ENCODE data around the gene SLC66A2. TPM values are rescaled to one million over a fixed set of nuclear protein-coding genes. Genes with fewer than 3 reads are reported as not detected.

Gene SLC66A2
- total and polyA plus RNA-seq, 2 of the 13 experiments (the other 11 are each of a cell fraction or from before 2014, with no cell fraction given), result 33.5 to 41.9 TPM

DNA sequence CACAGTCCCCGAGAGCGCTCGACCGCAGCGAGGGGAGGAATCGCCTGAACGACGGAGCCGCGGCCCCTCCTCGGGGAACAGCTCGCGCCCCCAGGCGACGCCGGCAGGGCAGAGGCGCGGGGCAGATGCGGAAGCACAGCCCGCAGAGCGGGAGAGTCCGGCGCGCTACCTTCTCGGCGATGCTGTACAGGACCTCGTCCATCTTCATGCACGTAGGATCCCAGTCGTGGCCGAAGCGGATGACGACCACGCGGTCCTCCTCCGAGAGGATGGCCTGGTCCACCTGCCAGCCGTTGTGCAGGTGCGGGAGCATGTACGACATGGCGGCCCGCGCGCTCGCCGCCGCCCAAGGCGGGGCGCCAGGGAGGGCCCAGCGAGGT lies 36.6 kb upstream of the SLC66A2 start (continued):
- TF ChIP-seq, protein P1, sequence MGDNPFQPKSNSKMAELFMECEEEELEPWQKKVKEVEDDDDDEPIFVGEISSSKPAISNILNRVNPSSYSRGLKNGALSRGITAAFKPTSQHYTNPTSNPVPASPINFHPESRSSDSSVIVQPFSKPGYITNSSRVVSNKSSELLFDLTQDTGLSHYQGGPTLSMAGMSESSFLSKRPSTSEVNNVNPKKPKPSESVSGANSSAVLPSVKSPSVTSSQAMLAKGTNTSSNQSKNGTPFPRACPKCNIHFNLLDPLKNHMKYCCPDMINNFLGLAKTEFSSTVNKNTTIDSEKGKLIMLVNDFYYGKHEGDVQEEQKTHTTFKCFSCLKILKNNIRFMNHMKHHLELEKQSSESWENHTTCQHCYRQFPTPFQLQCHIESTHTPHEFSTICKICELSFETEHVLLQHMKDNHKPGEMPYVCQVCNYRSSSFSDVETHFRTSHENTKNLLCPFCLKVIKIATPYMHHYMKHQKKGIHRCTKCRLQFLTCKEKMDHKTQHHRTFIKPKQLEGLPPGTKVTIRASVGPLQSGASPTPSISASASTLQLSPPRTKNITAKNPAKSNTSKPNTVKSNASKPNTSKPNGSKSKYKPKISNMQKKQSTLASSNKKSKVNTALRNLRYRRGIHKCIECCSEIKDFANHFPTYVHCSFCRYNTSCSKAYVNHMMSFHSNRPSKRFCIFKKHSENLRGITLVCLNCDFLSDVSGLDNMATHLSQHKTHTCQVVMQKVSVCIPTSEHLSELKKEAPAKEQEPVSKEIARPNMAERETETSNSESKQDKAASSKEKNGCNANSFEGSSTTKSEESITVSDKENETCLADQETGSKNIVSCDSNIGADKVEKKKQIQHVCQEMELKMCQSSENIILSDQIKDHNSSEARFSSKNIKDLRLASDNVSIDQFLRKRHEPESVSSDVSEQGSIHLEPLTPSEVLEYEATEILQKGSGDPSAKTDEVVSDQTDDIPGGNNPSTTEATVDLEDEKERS (CRISPR knock-in tag; IDR thresholded peaks at IDR 0.05), result peak; percentile 40; the same call in 1 of the 2 replicates
- TF ChIP-seq, protein P2, sequence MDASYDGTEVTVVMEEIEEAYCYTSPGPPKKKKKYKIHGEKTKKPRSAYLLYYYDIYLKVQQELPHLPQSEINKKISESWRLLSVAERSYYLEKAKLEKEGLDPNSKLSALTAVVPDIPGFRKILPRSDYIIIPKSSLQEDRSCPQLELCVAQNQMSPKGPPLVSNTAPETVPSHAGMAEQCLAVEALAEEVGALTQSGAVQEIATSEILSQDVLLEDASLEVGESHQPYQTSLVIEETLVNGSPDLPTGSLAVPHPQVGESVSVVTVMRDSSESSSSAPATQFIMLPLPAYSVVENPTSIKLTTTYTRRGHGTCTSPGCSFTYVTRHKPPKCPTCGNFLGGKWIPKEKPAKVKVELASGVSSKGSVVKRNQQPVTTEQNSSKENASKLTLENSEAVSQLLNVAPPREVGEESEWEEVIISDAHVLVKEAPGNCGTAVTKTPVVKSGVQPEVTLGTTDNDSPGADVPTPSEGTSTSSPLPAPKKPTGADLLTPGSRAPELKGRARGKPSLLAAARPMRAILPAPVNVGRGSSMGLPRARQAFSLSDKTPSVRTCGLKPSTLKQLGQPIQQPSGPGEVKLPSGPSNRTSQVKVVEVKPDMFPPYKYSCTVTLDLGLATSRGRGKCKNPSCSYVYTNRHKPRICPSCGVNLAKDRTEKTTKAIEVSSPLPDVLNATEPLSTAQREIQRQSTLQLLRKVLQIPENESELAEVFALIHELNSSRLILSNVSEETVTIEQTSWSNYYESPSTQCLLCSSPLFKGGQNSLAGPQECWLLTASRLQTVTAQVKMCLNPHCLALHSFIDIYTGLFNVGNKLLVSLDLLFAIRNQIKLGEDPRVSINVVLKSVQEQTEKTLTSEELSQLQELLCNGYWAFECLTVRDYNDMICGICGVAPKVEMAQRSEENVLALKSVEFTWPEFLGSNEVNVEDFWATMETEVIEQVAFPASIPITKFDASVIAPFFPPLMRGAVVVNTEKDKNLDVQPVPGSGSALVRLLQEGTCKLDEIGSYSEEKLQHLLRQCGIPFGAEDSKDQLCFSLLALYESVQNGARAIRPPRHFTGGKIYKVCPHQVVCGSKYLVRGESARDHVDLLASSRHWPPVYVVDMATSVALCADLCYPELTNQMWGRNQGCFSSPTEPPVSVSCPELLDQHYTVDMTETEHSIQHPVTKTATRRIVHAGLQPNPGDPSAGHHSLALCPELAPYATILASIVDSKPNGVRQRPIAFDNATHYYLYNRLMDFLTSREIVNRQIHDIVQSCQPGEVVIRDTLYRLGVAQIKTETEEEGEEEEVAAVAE (CRISPR knock-in tag; IDR thresholded peaks at IDR 0.05; ENCODE audit: borderline replicate concordance), result 0 out of 2 replicates have a peak, but pooled peaks have one; percentile 60
- TF ChIP-seq ZNF138 (CRISPR knock-in tag; IDR thresholded peaks at IDR 0.05; ENCODE audit: low read depth) (0 out of 2 replicates have a peak, but pooled peaks have one; percentile 26), NR2F6 (IDR thresholded peaks at IDR 0.05) (no peak), NR2F6 (CRISPR knock-in tag; IDR thresholded peaks at IDR 0.05) (0 out of 2 replicates have a peak, but pooled peaks have one; percentile 9), ZNF230 (CRISPR knock-in tag; IDR thresholded peaks at IDR 0.05) (peak; percentile 28; the same call in 1 of the 2 replicates), BHLHE40 (IDR thresholded peaks at IDR 0.05; ENCODE audit: low read length) (no peak), ZNF556 (CRISPR knock-in tag; IDR thresholded peaks at IDR 0.05; ENCODE audit: borderline replicate concordance) (peak; percentile 62), ZBTB1 (CRISPR knock-in tag; IDR thresholded peaks at IDR 0.05; ENCODE audit: borderline replicate concordance) (0 out of 2 replicates have a peak, but pooled peaks have one; percentile 51), ZNF350 (CRISPR knock-in tag; IDR thresholded peaks at IDR 0.05; ENCODE audit: borderline replicate concordance, low read depth) (no peak), ZNF460 (CRISPR knock-in tag; IDR thresholded peaks at IDR 0.05; ENCODE audit: borderline replicate concordance) (no peak)
- TF ChIP-seq, protein P3, sequence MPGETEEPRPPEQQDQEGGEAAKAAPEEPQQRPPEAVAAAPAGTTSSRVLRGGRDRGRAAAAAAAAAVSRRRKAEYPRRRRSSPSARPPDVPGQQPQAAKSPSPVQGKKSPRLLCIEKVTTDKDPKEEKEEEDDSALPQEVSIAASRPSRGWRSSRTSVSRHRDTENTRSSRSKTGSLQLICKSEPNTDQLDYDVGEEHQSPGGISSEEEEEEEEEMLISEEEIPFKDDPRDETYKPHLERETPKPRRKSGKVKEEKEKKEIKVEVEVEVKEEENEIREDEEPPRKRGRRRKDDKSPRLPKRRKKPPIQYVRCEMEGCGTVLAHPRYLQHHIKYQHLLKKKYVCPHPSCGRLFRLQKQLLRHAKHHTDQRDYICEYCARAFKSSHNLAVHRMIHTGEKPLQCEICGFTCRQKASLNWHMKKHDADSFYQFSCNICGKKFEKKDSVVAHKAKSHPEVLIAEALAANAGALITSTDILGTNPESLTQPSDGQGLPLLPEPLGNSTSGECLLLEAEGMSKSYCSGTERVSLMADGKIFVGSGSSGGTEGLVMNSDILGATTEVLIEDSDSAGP (CRISPR knock-in tag; IDR thresholded peaks at IDR 0.05; ENCODE audit: borderline replicate concordance), result peak; percentile 70; the same call in 1 of the 2 replicates
- TF ChIP-seq, protein P4, sequence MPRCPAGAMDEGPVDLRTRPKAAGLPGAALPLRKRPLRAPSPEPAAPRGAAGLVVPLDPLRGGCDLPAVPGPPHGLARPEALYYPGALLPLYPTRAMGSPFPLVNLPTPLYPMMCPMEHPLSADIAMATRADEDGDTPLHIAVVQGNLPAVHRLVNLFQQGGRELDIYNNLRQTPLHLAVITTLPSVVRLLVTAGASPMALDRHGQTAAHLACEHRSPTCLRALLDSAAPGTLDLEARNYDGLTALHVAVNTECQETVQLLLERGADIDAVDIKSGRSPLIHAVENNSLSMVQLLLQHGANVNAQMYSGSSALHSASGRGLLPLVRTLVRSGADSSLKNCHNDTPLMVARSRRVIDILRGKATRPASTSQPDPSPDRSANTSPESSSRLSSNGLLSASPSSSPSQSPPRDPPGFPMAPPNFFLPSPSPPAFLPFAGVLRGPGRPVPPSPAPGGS (CRISPR knock-in tag; IDR thresholded peaks at IDR 0.05), result 0 out of 2 replicates have a peak, but pooled peaks have one; percentile 33
- TF ChIP-seq, protein P5, sequence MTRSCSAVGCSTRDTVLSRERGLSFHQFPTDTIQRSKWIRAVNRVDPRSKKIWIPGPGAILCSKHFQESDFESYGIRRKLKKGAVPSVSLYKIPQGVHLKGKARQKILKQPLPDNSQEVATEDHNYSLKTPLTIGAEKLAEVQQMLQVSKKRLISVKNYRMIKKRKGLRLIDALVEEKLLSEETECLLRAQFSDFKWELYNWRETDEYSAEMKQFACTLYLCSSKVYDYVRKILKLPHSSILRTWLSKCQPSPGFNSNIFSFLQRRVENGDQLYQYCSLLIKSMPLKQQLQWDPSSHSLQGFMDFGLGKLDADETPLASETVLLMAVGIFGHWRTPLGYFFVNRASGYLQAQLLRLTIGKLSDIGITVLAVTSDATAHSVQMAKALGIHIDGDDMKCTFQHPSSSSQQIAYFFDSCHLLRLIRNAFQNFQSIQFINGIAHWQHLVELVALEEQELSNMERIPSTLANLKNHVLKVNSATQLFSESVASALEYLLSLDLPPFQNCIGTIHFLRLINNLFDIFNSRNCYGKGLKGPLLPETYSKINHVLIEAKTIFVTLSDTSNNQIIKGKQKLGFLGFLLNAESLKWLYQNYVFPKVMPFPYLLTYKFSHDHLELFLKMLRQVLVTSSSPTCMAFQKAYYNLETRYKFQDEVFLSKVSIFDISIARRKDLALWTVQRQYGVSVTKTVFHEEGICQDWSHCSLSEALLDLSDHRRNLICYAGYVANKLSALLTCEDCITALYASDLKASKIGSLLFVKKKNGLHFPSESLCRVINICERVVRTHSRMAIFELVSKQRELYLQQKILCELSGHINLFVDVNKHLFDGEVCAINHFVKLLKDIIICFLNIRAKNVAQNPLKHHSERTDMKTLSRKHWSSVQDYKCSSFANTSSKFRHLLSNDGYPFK (CRISPR knock-in tag; IDR thresholded peaks at IDR 0.05; ENCODE audit: borderline replicate concordance), result no peak
